ENCODE measurements around the gene ERGIC2.

GRCh38 chr12:29376118-29376517 lies 4.9 kb downstream of the ERGIC2 start:
- TF ChIP-seq CHD1 (IDR thresholded peaks at IDR 0.05; ENCODE audit: low read depth, low read length), result no peak
- TF ChIP-seq RFX5 (IDR thresholded peaks at IDR 0.05; ENCODE audit: low read depth, low read length), result no peak
- no peak for TF ChIP-seq CTCF (IDR thresholded peaks at IDR 0.05 in 2 of 3, conservative IDR thresholded peaks at IDR 0.05 in 1 of 3; ENCODE audit: control insufficient read depth in 2 of 3, extremely low read depth in 1 of 3, insufficient read depth in 1 of 3, low read depth in 3 of 3, low read length in 3 of 3)
- no peak for TF ChIP-seq EP300 (IDR thresholded peaks at IDR 0.05; ENCODE audit: borderline replicate concordance in 1 of 2, control insufficient read depth in 1 of 2, low read depth in 2 of 2, low read length in 2 of 2)
- TF ChIP-seq CHD4 (IDR thresholded peaks at IDR 0.05), result no peak
- no peak for TF ChIP-seq MXI1 (IDR thresholded peaks at IDR 0.05; ENCODE audit: low read depth, low read length)
- TF ChIP-seq POLR2A (IDR thresholded peaks at IDR 0.05; ENCODE audit: low read depth, low read length), result no peak
- no peak for TF ChIP-seq ETV6 (conservative IDR thresholded peaks at IDR 0.05 in 1 of 2, IDR thresholded peaks at IDR 0.05 in 1 of 2; ENCODE audit: borderline replicate concordance in 1 of 2, low read depth in 1 of 2)
- TF ChIP-seq SUZ12 (IDR thresholded peaks at IDR 0.05; ENCODE audit: unreplicated experiment), result no peak

Measured in GM12878 (cell line).